Measurements from ENCODE around the gene SEL1L3.

Gene SEL1L3

DNA sequence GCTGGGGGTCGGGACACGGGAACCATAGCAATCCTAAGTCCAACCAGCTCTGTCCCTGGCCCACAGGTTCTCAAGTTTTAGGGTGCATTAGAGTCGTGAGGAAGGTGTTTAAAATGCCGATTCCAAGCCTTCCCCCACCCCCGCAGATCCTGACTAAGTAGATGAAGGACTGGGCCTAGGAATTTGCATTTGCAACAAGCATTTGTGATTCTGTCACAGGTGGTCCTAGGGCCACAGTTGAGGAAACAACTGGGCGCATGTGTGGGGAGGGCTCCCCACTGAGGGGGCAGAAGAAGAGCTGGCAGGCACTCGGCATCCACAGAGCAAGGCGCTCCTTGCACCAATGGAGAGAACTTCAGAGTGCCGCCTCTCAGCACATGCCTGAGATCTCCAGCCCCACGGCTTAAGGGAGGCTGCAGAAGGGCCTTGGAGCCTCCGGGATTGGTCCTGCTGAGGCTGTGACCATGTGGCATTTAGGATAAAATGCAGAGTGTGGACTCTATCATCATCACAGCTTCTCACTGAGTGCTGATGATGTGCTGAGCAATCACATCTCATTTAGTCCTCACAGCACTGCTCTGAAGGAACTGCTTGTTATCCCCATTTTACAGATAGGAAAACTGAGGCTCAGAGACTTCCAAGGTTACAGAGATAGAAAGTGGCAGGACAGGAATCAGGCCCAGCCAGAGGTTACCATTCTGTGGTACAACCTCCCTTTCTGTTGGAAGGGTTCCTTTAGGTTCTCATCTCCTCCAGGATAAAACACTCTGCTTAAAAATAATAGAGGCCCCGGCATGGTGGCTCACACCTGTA, 16.7 kb downstream of the SEL1L3 start:
- DNase-seq = no peak

GRCh38 chr4:25844961-25845712, 17.7 kb downstream of the SEL1L3 start:
- DNase-seq = no peak

- DNase-seq = no peak
These were observed 19.3 kb downstream of the SEL1L3 start for GRCh38 chr4:25843340-25844097.

DNA sequence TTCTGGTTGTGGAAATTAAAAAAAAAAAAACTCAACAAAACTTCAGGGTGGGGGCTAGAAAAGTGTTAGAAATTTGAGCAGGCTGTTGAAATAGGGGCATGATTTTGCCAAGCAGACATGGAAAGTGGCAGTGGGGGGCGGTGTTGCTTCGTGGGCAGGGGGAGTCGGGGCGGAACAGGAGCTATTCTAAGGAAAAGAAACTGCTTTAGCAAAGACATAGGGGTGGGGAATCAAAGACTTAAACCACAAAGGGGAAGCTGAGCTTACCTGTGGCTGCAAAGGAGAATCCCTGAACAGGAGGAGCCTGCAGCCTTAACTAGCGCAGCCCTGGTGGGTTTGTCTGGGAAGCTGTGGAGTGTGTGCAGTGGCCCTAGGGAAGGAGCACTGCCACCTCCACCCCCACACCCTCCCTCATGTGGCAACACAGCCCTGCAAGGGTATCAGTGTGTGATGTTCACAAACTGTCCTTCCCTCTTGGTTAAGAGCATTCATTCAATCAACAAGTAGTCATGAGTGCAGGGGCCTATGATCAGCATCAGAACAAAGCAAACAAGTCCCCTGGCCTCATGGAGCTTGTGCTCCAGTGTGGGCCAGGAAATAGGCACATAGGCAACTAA, 20.5 kb downstream of the SEL1L3 start:
- DNase-seq = no peak

- no peak for DNase-seq
These were observed 23.1 kb downstream of the SEL1L3 start for GRCh38 chr4:25839687-25840086.

GRCh38 chr4:25839233-25839632, 23.6 kb downstream of the SEL1L3 start:
- no peak for DNase-seq

GRCh38 chr4:25838526-25838925, 24.3 kb downstream of the SEL1L3 start:
- no peak for DNase-seq

- no peak for DNase-seq
These were observed 25.7 kb downstream of the SEL1L3 start for GRCh38 chr4:25837107-25837506.

DNA sequence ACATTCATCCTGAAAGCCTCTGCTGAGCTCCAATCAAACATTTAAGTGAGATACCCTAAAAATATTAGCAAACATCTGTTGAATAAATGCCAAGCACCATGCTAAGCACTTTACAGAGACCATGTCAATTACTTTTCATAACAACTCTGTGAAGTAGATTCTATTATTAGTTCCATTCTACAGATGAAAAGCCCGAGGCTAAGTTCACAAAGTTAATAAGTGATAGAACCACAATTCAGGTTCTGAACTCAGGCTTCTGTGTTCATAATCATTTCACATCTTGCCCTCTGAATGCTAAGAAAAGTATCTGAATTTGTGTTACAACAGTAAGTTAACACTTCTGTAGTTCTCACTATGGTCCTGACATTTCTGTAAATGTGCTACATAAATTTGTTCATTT, 27.4 kb downstream of the SEL1L3 start:
- no peak for DNase-seq

GRCh38 chr4:25834411-25835107, 28.2 kb downstream of the SEL1L3 start:
- no peak for DNase-seq

- DNase-seq = no peak
These were observed 32.2 kb downstream of the SEL1L3 start for GRCh38 chr4:25830548-25830947.

DNA sequence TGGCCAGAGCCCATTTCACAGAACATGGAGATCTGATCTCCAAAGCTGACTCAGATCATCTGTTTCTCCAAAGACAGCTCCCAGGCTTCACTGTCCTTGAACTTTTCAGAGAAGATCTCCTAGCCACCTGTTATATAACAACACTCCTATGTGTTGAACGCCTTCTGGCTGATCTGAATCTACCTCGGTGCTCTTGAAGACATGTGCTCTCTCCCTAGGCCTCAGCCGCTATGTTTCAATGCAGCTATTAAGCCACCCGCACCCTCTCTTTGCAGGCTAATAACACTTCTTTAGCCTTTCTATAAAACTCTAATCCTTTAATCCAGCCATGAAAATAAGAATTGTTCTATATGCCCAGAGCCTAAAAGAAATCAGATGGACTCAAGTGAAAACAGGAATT, 34.9 kb downstream of the SEL1L3 start:
- DNase-seq = no peak

- DNase-seq = no peak
These were observed 35.4 kb downstream of the SEL1L3 start for GRCh38 chr4:25827373-25827772.

GRCh38 chr4:25826074-25826752, 36.6 kb downstream of the SEL1L3 start:
- DNase-seq = no peak

DNA sequence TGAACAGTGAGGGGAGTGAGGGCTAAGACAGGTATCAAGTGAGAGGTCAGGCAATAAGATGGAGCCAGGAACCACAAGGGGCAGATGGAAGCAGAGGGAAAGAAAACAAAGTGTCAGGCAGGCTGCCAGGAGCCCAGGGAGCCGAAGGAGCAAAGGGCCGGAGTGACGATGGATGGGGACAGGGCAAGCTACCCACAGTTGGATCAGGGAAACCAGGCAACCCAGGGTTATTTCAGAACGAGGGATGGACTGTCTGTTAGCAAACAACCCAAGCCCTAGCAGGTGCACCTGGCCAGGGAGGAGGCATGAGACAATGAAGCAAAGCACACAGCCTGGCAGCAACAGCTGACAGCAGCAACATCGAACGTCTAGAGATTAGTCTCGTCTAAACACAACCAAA, 39.2 kb downstream of the SEL1L3 start:
- DNase-seq = no peak

DNA sequence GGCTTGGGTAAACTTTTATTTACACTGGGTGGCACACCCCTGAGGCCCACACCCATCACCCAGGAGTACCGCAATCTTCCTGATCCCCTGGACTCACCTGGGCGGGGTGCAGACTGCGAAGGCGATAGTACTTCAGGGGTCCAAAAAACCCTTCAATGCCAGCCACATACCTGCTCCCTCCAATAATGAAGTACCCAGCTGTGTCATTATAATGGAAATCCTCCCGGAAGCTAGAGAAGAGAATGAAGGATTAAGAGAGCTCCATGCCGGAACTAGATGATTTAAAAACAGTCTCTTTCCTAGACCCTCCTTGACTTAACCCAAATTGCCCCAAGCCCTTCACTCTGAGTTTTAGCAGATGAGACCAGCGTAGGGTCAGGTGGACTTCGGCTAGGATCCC, 40.9 kb downstream of the SEL1L3 start:
- no peak for DNase-seq

GRCh38 chr4:25821267-25821666, 41.5 kb downstream of the SEL1L3 start:
- peak in 1 of 2 donors; percentile 4 for DNase-seq

- DNase-seq = peak in 1 of 2 donors; percentile 34
These were observed 43.9 kb downstream of the SEL1L3 start for GRCh38 chr4:25818876-25819275.

DNA sequence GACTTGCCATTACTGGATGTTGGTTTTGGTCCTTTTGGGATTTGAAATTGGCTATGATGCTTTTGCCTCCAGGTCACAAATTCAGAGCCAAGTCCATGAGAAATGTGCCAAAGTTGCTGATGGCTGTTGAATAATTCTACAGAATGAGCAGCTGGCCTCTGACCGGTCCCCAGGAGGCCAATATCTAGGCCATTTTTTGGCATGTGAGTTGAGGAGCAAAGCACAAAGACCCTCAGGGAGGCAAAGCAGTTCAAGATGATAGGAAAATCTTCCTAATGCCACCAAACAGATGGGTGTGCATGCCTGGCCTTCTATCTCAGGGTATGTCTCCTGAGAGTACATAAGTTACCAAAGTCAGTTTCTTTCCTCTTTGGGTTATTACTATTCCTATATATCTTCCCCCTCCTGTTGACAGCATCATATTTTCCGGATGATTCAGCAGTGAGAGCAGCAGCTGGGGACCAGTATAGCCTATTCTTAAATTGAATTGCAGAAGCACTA, 44.4 kb downstream of the SEL1L3 start:
- no peak for DNase-seq

GRCh38 chr4:25817059-25817681, 45.6 kb downstream of the SEL1L3 start:
- DNase-seq = peak in 1 of 2 donors; percentile 43

- DNase-seq = no peak
These were observed 46.2 kb downstream of the SEL1L3 start for GRCh38 chr4:25816591-25817058.

All from hippocampal formation (tissue), 2 donors.